AG04450 (cell line): Measurements from ENCODE around the gene C2orf81. TPM values are rescaled to one million over a fixed set of nuclear protein-coding genes. Genes with fewer than 3 reads are reported as not detected.

Experiments
- CTCF ChIA-PET: fragments of 300-600, 350-600 bp; formaldehyde crosslinking; extraction: SDS; loops from one replicate; lab custom pipeline; 2022; ENCODE audit warnings: antibody characterized with exemption, inconsistent platforms; lab: Charles Lee
- POLR2A ChIA-PET: fragments of 350-600 bp; formaldehyde crosslinking; extraction: SDS; loops from one replicate; lab custom pipeline; 2021; ENCODE audit warnings: antibody characterized with exemption, inconsistent platforms; lab: Yijun Ruan, JAX
- DNase-seq: peaks from one replicate; pipeline ENCODE4 v3.0.0-alpha.2; 2011; ENCODE audit warnings: low read depth, low spot score
- H3K27ac ChIP-seq: one replicate; pipeline ENCODE4 v1.5.1; 2012; ENCODE audit warnings: low read depth, low read length, control low read depth
- H3K27me3 ChIP-seq: one replicate; pipeline ENCODE4 v1.6.0; 2012; ENCODE audit warnings: low read length; ENCODE audit not compliant: control insufficient read depth, insufficient read depth
- H3K4me3 ChIP-seq: 2 replicates; pipeline ENCODE4 v1.5.1; 2011; ENCODE audit warnings: mild to moderate bottlenecking, low read depth, low read length, control low read depth
- H3K9me3 ChIP-seq: 2 replicates; pipeline ENCODE4 v1.5.1; 2012; ENCODE audit warnings: low read length; ENCODE audit not compliant: control insufficient read depth, insufficient read depth
- CTCF ChIP-seq: IDR thresholded peaks from 2 replicates; pipeline ENCODE4 v1.5.1; 2011; ENCODE audit warnings: low read depth, low read length, control low read depth, inconsistent platforms
- polyA plus RNA-seq: library from polyadenylated mRNA; depleted of rRNA; stranded (reverse); fragments of >200 nt; gene quantifications from 2 replicates; pipeline ENCODE4 v1.2.3, GENCODE V29; 2011

The C2orf81 gene
- polyA plus RNA-seq, 1 experiment: 0.16 TPM

GRCh38 chr2:74390606-74391005 lies 30.8 kb downstream of the C2orf81 start:
- CTCF ChIA-PET: interaction anchor here (0.6 to 3.0 kb wide), 13 partner anchors 8 to 208 kb away, joined by 3 to 36 read pairs (median 9); no protein-coding TSS in a partner anchor

GRCh38 chr2:74387346-74387745 lies 34.1 kb downstream of the C2orf81 start:
- Histone ChIP-seq H3K4me3 (no peak overlapping the region), H3K9me3 (no peaks in the 10 kb centered on the region), H3K27ac (no peak overlapping the region), H3K27me3 (no peaks in the 10 kb centered on the region)
- no peak for TF ChIP-seq CTCF
- ChIA-PET POLR2A (no interaction called here), CTCF (no interaction called here)
- no peak for DNase-seq

More at GRCh38 chr2:74390606-74391005, 30.8 kb downstream of the C2orf81 start:
- Histone ChIP-seq H3K27ac (no peak overlapping the region), H3K9me3 (no peaks in the 10 kb centered on the region), H3K4me3 (peak overlapping the region; percentile 92), H3K27me3 (no peaks in the 10 kb centered on the region)
- POLR2A ChIA-PET: interaction anchor here (0.8 to 1.9 kb wide), 6 partner anchors 8 to 212 kb away, joined by 3 to 7 read pairs (median 4); partner anchors contain the start of genes C2orf81, DCTN1, MOB1A and MTHFD2
- DNase-seq: no peak
- no peak for TF ChIP-seq CTCF

- Histone ChIP-seq H3K9me3 (no peaks in the 10 kb centered on the region), H3K27ac (no peak overlapping the region), H3K4me3 (no peak overlapping the region), H3K27me3 (no peaks in the 10 kb centered on the region)
- POLR2A ChIA-PET: no interaction called here
- no peak for DNase-seq
- no peak for TF ChIP-seq CTCF
- CTCF ChIA-PET: interaction anchor here (1.1 kb wide), 1 partner anchor 51 kb away, joined by 3 read pairs; no protein-coding TSS in a partner anchor
Observed at GRCh38 chr2:74385396-74385795, 36.0 kb downstream of the C2orf81 start.

- CTCF ChIA-PET: no interaction called here
- Histone ChIP-seq H3K27me3 (no peaks in the 10 kb centered on the region), H3K27ac (no peak overlapping the region), H3K4me3 (no peak overlapping the region), H3K9me3 (no peaks in the 10 kb centered on the region)
- no peak for DNase-seq
- no peak for TF ChIP-seq CTCF
- POLR2A ChIA-PET: no interaction called here
Observed at GRCh38 chr2:74384051-74384450, 37.4 kb downstream of the C2orf81 start.

- no peak overlapping the region for H3K4me3 ChIP-seq
- no peaks in the 10 kb centered on the region for H3K27me3 ChIP-seq
- TF ChIP-seq CTCF: no peak
- peak; percentile 44 for DNase-seq
- peak overlapping the region; percentile 76 for H3K27ac ChIP-seq
- ChIA-PET CTCF (interaction anchor here (0.6 to 2.5 kb wide), 4 partner anchors 9 to 559 kb away, joined by 3 to 36 read pairs (median 9); no protein-coding TSS in a partner anchor), POLR2A (interaction anchor here (0.7 to 1.3 kb wide), 3 partner anchors 8 to 173 kb away, joined by 3 to 4 read pairs (median 4); no protein-coding TSS in a partner anchor)
- H3K9me3 ChIP-seq: no peaks in the 10 kb centered on the region
Observed at GRCh38 chr2:74383254-74383653, 38.2 kb downstream of the C2orf81 start.
